Measurements from ENCODE around the gene PUM1.

DNA sequence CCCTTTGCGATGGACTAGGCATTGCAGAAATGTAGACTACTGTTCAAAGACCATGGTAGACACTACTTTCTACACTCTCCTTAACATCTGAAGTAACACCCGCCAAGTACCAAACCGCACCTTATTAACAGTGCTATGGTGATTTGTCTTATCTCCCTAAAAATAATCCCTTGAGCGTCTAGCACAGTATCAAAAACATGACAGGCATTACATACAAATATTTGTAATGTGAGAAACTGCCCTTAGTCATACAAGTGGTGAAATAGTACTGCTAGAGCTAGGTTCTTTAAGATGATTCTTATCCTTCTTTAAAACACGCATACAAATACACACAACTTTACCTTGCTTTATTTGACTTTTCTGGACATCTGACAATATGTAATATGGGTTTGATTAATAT lies 27.2 kb downstream of the PUM1 start:
- TF ChIP-seq, protein P1, sequence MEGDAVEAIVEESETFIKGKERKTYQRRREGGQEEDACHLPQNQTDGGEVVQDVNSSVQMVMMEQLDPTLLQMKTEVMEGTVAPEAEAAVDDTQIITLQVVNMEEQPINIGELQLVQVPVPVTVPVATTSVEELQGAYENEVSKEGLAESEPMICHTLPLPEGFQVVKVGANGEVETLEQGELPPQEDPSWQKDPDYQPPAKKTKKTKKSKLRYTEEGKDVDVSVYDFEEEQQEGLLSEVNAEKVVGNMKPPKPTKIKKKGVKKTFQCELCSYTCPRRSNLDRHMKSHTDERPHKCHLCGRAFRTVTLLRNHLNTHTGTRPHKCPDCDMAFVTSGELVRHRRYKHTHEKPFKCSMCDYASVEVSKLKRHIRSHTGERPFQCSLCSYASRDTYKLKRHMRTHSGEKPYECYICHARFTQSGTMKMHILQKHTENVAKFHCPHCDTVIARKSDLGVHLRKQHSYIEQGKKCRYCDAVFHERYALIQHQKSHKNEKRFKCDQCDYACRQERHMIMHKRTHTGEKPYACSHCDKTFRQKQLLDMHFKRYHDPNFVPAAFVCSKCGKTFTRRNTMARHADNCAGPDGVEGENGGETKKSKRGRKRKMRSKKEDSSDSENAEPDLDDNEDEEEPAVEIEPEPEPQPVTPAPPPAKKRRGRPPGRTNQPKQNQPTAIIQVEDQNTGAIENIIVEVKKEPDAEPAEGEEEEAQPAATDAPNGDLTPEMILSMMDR (IDR thresholded peaks at IDR 0.05), result no peak
- TF ChIP-seq TCF7L2 (IDR thresholded peaks at IDR 0.05; ENCODE audit: low read depth, low read length) (no peak), SIN3A (IDR thresholded peaks at IDR 0.05; ENCODE audit: borderline replicate concordance, insufficient read depth, low read depth, low read length) (no peak), POLR2AphosphoS5 (IDR thresholded peaks at IDR 0.05; ENCODE audit: low read depth, low read length) (no peak)
- TF ChIP-seq, protein P2, sequence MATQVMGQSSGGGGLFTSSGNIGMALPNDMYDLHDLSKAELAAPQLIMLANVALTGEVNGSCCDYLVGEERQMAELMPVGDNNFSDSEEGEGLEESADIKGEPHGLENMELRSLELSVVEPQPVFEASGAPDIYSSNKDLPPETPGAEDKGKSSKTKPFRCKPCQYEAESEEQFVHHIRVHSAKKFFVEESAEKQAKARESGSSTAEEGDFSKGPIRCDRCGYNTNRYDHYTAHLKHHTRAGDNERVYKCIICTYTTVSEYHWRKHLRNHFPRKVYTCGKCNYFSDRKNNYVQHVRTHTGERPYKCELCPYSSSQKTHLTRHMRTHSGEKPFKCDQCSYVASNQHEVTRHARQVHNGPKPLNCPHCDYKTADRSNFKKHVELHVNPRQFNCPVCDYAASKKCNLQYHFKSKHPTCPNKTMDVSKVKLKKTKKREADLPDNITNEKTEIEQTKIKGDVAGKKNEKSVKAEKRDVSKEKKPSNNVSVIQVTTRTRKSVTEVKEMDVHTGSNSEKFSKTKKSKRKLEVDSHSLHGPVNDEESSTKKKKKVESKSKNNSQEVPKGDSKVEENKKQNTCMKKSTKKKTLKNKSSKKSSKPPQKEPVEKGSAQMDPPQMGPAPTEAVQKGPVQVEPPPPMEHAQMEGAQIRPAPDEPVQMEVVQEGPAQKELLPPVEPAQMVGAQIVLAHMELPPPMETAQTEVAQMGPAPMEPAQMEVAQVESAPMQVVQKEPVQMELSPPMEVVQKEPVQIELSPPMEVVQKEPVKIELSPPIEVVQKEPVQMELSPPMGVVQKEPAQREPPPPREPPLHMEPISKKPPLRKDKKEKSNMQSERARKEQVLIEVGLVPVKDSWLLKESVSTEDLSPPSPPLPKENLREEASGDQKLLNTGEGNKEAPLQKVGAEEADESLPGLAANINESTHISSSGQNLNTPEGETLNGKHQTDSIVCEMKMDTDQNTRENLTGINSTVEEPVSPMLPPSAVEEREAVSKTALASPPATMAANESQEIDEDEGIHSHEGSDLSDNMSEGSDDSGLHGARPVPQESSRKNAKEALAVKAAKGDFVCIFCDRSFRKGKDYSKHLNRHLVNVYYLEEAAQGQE (IDR thresholded peaks at IDR 0.05; ENCODE audit: insufficient read depth in 1 of 2, low read depth in 2 of 2, low read length in 1 of 2), result no peak

Data from Panc1 (cell line).